Measurements from ENCODE around the gene EPS8L1. TPM values are rescaled to one million over a fixed set of nuclear protein-coding genes. Genes with fewer than 3 reads are reported as not detected.
"Not testable (repeated sequence)": the region's sequence is repeated elsewhere in the genome, so short reads cannot be mapped to it uniquely, and the experiment has no call there.

The EPS8L1 gene
- polyA plus RNA-seq (ENCODE audit: low read depth in 6 of 6) = not detected

DNA sequence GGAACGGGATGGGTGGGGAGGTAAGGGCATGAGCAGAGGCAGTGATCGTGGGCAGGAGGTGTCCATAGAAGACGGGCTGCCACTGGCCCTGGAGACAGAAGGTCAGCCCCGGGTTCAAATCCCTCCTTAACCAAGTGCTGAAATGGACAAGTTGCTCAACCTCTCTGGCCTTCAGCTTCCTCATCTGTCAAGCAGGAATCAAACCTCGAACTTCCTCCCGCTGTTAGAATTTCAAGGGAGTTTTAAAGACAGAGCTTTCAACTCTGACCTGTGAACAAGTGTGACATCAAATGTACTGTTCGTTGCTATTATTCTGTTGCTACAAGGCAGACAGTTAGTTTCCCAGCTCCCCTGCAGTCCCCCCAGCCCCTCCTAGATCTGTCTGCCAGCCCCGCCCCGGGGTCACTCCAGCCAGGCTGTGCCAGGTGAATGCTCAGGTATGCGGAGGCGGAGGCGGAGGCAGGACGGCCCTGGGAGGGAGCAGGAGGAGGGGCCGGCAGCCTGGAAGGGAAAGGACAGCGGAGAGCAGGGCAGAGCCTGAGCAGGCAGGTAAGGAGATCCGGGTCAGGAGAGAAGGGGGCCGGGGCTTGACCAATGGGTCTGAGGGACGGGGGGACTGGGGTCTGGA is at the start of gene EPS8L1:
EPS8L1 (plus strand) TSS at position 499 of the 628 bp plus-strand sequence. CDS start 576 bp downstream, outside the sequence.
- Mint-ChIP-seq H3K36me3 (peaks cover 0 to 17% of the 10 kb centered on the region in 2 donors), H3K4me1 (peaks cover 11 to 12% (median 12%) of the 10 kb centered on the region in 3 donors), H3K4me3 (no peak within 1 kb of the TSS), H3K27ac (peak within 1 kb of the TSS in 1 of 6 donors; percentile 6), H3K9me3 (peaks cover 2 to 24% (median 13%) of the 10 kb centered on the region in 7 donors), H3K27me3 (peaks cover 42 to 89% (median 87%) of the 10 kb centered on the region in 3 donors)
- DNase-seq (no peak), ATAC-seq (ENCODE audit: low read depth in 2 of 2) (no peak)

DNA sequence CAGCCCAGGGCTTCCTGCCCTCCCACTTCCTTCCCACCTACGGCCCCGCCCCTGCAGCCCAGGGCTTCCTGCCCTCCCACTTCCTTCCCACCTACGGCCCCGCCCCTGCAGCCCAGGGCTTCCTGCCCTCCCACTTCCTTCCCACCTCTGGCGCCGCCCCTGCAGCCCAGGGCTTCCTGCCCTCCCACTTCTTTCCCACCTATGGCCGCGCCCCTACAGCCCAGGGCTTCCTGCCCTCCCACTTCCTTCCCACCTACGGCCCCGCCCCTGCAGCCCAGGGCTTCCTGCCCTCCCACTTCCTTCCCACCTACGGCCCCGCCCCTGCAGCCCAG is 48.6 kb upstream of the EPS8L1 start:
- ATAC-seq (ENCODE audit: low read depth in 2 of 2); H3K27me3 Mint-ChIP-seq; H3K4me3 Mint-ChIP-seq: not testable (repeated sequence)

DNA sequence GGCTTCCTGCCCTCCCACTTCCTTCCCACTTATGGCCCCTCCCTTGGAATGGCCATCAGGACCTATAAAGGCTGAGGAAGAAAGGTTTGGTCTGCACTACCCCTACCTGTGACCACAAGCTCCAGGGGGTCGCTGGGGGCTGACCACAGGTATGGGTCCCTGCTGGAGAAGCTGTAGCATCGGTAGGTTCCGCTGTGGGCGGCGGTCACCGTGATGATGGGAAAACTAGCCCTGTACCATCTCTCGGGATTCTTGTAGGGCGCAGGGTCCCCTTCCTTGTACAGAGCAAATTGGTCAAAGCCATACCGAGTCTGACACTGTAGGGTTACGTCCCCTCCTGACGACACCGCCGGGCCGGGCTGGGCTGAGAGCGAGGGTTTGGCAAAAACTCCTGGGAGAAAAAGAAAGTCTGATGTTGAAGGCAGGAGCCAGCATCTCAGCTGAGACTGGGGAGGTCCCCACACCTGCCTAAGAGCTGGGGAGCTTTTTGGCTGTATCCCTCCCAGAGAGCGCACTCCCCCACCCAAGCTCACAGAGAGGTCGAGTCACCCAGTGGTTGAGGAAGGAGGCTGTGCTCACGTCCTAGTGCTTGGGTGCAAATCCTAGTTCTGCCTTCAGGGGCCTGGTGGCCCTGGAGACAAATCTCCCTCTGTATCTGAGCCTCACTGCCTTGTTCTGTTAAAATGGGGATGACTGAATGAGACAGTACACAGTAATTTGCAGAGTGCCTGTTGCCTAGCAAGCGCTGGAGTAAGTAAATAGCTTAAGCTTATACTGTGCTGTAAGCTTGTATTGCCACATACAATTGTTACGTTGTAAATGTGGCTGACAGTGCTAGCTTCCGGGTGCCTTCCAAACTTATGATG is 48.0 kb upstream of the EPS8L1 start:
- H3K9me3 Mint-ChIP-seq = peaks cover 4 to 14% (median 5%) of the 10 kb centered on the region in 7 donors
- H3K4me1 Mint-ChIP-seq = peaks cover 10 to 18% (median 12%) of the 10 kb centered on the region in 3 donors
- no peak overlapping the region for H3K27ac Mint-ChIP-seq
- DNase-seq = no peak
- H3K36me3 Mint-ChIP-seq = peaks cover 0 to 17% of the 10 kb centered on the region in 2 donors
- ATAC-seq (ENCODE audit: low read depth in 2 of 2) = no peak
- no peaks in the 10 kb centered on the region for H3K27me3 Mint-ChIP-seq
- H3K4me3 Mint-ChIP-seq = no peak overlapping the region

More for the DNA sequence above, 48.6 kb upstream of the EPS8L1 start:
- H3K27ac Mint-ChIP-seq, DNase-seq: not testable (repeated sequence)
- Mint-ChIP-seq H3K36me3 (peaks cover 0 to 17% of the 10 kb centered on the region in 2 donors), H3K4me1 (peaks cover 10 to 18% (median 12%) of the 10 kb centered on the region in 3 donors), H3K9me3 (peaks cover 4 to 14% (median 8%) of the 10 kb centered on the region in 7 donors)

DNA sequence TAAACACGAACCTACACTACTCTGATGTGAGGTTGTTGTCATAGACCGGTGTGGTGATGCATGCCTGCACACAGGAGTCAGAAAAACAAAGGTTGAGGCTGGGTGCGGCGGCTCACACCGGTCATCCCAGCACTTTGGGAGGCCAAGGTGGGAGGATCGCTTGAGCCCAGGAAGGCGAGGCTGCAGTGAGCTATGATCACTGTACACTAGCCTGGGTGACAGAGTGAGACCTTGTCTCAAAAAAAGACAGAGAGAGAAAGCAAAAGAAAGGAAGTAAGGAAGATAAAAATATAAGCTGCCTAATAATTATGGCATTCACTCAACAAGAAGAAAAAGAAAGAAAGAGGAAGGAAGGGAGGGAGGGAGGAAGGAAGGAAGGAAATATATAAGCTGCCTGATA is 46.9 kb upstream of the EPS8L1 start:
- Mint-ChIP-seq H3K27me3 (no peaks in the 10 kb centered on the region), H3K4me3 (peak overlapping the region in 2 of 8 donors; percentile 31 to 42), H3K4me1 (peaks cover 10 to 14% (median 12%) of the 10 kb centered on the region in 3 donors), H3K36me3 (peaks cover 0 to 10% of the 10 kb centered on the region in 2 donors), H3K27ac (no peak overlapping the region), H3K9me3 (peaks cover 2 to 12% (median 5%) of the 10 kb centered on the region in 7 donors)
- ATAC-seq (ENCODE audit: low read depth in 2 of 2) (no peak), DNase-seq (no peak)

DNA sequence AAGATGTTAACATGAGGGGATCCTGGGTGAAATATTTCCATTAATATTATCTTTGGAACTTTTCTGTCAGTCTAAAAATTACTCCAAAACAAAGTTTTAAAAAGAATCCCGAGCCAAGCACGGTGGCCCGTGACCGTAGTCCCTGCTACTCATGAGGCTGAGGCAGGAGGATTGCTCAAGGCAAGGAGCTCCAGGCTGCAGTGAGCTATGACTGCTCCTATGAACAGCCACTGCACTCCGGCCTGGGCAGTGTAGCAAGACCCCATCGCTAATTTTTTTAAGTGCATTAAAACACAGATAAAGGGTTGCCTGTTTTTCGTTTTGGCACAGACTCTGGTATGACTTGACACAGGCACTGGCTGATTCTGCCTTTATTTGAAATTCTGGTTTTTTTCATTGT is 44.5 kb upstream of the EPS8L1 start:
- H3K36me3 Mint-ChIP-seq = peaks cover 0 to 10% of the 10 kb centered on the region in 2 donors
- no peak overlapping the region for H3K27ac Mint-ChIP-seq
- no peak overlapping the region for H3K4me3 Mint-ChIP-seq
- peaks cover 1 to 5% (median 2%) of the 10 kb centered on the region in 7 donors for H3K9me3 Mint-ChIP-seq
- DNase-seq (no peak), ATAC-seq (ENCODE audit: low read depth in 2 of 2) (no peak)
- peaks cover 7 to 12% (median 10%) of the 10 kb centered on the region in 3 donors for H3K4me1 Mint-ChIP-seq
- no peaks in the 10 kb centered on the region for H3K27me3 Mint-ChIP-seq

DNA sequence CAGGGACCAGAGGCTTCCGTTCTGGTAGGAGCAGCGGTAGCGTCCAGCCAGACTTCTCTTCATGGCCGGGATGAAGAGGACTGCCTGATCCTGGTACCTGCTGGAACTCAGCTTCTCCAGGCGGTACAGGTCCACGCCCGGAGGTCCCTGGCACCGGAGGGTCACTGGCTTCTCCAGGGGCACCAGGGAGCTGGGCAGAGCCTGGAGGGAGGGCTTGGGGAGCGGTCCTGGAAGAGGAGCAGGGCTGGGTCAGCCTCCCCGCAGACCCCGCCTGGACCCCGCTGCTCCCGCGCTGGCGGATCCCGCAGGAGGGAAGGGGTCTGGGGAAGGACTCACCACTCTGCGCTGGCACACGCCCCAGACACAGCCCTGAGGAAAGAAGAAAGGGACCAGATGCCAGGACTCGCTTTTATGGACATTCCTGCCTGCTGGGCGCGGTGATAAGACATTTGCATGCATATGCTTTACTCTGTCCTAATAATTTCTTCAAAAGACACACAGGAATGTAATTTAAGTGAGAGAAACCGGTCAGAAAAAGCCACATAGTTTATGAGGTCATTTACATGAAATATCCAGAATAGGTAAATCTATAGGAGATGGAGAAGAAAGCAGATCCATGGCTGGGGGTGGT is 43.4 kb upstream of the EPS8L1 start:
- ATAC-seq (ENCODE audit: low read depth in 2 of 2) = no peak
- Mint-ChIP-seq H3K27me3 (no peaks in the 10 kb centered on the region), H3K36me3 (peaks cover 0 to 6% of the 10 kb centered on the region in 2 donors), H3K4me3 (peak overlapping the region in 1 of 8 donors; percentile 12), H3K27ac (no peak overlapping the region), H3K4me1 (peaks cover 5 to 12% (median 10%) of the 10 kb centered on the region in 3 donors), H3K9me3 (peaks cover 0 to 4% (median 0%) of the 10 kb centered on the region in 7 donors)
- DNase-seq = no peak

DNA sequence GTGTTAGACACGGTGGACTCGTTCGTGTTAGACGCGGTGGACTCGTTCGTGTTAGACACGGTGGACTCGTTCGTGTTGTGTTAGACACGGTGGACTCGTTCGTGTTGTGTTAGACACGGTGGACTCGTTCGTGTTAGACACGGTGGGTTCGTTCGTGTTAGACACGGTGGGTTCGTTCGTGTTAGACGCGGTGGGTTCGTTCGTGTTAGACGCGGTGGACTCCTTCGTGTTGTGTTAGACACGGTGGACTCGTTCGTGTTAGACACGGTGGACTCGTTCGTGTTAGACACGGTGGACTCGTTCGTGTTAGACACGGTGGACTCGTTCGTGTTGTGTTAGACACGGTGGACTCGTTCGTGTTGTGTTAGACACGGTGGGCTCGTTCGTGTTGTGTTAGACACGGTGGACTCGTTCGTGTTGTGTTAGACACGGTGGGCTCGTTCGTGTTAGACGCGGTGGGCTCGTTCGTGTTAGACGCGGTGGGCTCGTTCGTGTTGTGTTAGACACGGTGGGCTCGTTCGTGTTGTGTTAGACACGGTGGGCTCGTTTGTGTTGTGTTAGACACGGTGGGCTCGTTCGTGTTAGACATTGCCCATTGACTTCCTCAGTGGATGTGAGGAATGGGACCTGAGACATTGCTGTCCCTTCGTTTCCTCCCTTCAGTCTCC is 42.6 kb upstream of the EPS8L1 start:
- not testable (repeated sequence) for H3K27me3 Mint-ChIP-seq; ATAC-seq (ENCODE audit: low read depth in 2 of 2); DNase-seq; H3K27ac Mint-ChIP-seq; H3K9me3 Mint-ChIP-seq; H3K4me3 Mint-ChIP-seq; H3K36me3 Mint-ChIP-seq
- H3K4me1 Mint-ChIP-seq = peaks cover 5 to 12% (median 10%) of the 10 kb centered on the region in 3 donors

DNA sequence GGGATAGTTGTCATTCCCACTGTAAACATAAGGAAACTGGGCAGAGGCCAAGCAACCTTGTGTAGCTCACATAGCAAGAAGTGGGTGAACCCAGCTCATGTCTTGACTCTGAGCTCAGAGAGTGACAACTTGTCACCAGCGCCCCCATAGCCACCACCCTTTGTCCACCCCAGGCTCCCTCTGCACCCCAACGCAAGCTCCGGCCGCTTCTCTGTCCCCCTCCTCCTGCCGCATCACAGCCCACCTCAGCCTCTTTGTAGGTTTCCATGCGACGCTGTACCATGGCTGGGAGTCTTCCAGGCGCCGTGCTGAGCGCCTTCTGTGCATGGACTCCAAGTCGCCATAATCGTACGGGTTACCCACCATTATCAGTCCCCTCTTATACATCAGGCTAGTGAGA is 40.9 kb upstream of the EPS8L1 start:
- peak overlapping the region in 1 of 6 donors; percentile 90 for H3K27ac Mint-ChIP-seq
- H3K36me3 Mint-ChIP-seq = peaks cover 0 to 6% of the 10 kb centered on the region in 2 donors
- no peak overlapping the region for H3K4me3 Mint-ChIP-seq
- no peaks in the 10 kb centered on the region for H3K27me3 Mint-ChIP-seq
- peaks cover 0 to 6% (median 0%) of the 10 kb centered on the region in 3 donors for H3K4me1 Mint-ChIP-seq
- no peak for ATAC-seq (ENCODE audit: low read depth in 2 of 2)
- no peaks in the 10 kb centered on the region for H3K9me3 Mint-ChIP-seq
- DNase-seq = no peak

DNA sequence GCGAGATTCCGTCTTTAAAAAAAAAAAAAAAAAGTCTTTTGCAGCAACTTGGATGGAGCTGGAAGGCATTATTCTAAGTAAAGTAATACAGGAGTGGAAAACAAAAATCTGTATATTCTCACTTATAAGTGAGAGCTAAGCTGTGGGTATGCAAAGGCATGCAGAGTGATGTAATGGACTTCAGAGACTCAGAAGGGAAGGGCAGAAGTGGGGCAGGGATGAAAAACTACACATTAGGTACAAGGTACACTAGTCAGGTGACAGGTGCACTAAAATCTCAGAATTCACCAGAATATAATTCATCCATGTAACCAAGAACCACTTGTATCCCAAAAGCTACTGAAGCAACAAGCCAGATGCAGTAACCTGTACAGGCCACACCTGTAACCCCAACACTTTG is 39.6 kb upstream of the EPS8L1 start:
- H3K27me3 Mint-ChIP-seq = no peaks in the 10 kb centered on the region
- no peaks in the 10 kb centered on the region for H3K9me3 Mint-ChIP-seq
- DNase-seq (no peak), ATAC-seq (ENCODE audit: low read depth in 2 of 2) (no peak)
- H3K4me1 Mint-ChIP-seq = peaks cover 0 to 6% (median under 1%) of the 10 kb centered on the region in 3 donors
- H3K4me3 Mint-ChIP-seq = no peak overlapping the region
- peaks cover 0 to 6% of the 10 kb centered on the region in 2 donors for H3K36me3 Mint-ChIP-seq
- H3K27ac Mint-ChIP-seq = no peak overlapping the region

DNA sequence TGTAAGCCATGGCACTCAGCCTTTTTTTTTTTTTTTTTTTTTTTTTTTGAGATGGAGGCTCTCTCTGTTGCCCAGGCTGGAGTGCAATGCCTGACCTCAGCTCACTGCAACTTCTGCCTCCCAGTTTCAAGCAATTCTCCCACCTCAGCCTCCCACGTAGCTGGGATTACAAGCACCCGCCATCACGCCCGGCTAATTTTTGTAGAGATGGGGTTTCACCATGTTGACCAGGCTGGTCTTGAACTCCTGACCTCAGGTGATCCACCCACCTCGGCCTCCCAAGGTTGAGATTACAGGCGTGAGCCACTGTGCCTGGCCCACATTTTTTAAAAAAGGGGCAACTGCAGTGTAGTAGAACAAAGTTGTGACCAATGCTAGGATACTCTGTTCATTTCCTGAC is 38.1 kb upstream of the EPS8L1 start:
- Mint-ChIP-seq H3K4me1 (peaks cover 7 to 21% (median 16%) of the 10 kb centered on the region in 3 donors), H3K27ac (peak overlapping the region in 1 of 6 donors; percentile 71)
- ATAC-seq (ENCODE audit: low read depth in 2 of 2); DNase-seq; H3K9me3 Mint-ChIP-seq; H3K36me3 Mint-ChIP-seq; H3K27me3 Mint-ChIP-seq; H3K4me3 Mint-ChIP-seq: not testable (repeated sequence)

DNA sequence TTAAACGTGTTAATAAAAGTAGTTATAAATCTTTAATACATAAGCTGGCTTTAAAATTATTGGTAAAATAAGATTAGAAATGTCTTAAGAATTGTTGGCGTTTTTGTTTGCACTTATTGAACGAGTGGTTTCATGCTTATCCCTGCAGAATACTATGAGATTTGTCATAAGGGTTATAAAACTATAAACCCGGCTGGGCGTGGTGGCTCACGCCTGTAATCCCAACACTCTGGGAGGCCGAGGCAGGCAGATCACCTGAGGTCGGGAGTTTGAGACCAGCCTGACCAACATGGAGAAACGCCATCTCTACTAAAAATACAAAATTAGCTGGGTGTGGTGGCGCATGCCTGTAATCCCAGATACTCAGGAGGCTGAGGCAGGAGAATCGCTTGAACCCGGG is 35.0 kb upstream of the EPS8L1 start:
- H3K4me1 Mint-ChIP-seq = peaks cover 8 to 19% (median 16%) of the 10 kb centered on the region in 3 donors
- not testable (repeated sequence) for ATAC-seq (ENCODE audit: low read depth in 2 of 2); H3K36me3 Mint-ChIP-seq; DNase-seq; H3K27me3 Mint-ChIP-seq; H3K9me3 Mint-ChIP-seq; H3K4me3 Mint-ChIP-seq; H3K27ac Mint-ChIP-seq

DNA sequence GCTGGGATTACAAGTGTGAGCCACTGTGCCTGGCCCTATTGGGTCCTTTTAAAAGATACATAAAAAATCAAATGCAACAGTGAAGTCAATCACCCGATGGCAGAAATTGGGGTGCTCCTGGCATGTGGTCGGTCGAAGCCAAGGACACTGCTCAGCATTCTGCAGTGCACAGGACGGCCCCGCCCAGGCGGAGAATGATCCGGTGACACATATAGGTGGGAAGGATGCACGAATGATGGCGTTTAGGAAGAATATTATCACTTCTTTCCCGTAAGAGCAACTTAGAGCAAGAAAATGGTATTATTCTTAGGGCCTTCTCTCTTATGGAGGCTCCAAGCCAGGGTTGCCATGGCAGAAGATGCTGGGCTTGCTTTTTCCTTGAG is 34.4 kb upstream of the EPS8L1 start:
- Mint-ChIP-seq H3K9me3 (no peaks in the 10 kb centered on the region), H3K36me3 (peaks cover 0 to 5% of the 10 kb centered on the region in 2 donors), H3K4me1 (peaks cover 8 to 19% (median 16%) of the 10 kb centered on the region in 3 donors), H3K27me3 (no peaks in the 10 kb centered on the region), H3K4me3 (no peak overlapping the region), H3K27ac (peak overlapping the region in 2 of 6 donors; percentile 70 to 94)
- ATAC-seq (ENCODE audit: low read depth in 2 of 2) (no peak), DNase-seq (no peak)
